Measurements from ENCODE around the gene SHISA9. TPM values are rescaled to one million over a fixed set of nuclear protein-coding genes. Genes with fewer than 3 reads are reported as not detected.

Gene SHISA9
- total RNA-seq, 1 donor from 2014 or later = not detected

DNA sequence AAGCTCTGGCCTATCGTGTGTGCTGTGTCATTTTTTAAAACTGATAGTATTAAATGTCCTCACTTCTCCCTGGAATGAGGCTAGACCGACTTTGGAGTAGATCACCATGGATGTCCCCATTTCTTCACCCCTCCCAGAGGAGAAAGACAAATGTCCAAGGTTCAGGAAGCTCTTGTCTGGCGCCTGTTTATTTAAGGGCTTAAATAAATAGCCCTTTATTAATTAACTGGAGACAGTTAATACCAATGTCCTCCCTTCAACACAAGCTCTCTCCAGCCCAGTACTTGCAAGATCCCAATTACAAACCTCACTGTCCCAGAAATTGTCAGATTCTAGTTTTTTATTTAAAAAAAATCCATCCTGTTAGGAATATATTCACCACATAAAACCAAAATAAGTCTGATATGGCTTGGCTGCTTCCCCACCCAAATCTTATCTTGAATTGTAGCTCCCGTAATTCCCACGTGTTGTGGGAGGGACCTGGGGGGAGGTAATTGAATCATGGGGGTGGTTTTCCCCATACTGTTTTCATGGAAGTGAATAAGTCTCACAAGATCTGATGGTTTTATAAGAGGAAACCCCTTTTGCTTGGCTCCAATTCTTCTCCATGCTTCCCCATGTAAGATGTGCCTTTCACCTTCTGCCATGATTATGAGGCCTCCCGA lies 344.4 kb downstream of the SHISA9 start:
- H3K27ac ChIP-seq = no peak overlapping the region
- no peaks in the 10 kb centered on the region for H3K4me1 ChIP-seq
- H3K36me3 ChIP-seq = no peaks in the 10 kb centered on the region
- H3K4me3 ChIP-seq = no peak overlapping the region
- intact Hi-C loops (cut with DNase I) = no loop called here
- H3K27me3 ChIP-seq = no peaks in the 10 kb centered on the region
- DNase-seq (no peak), ATAC-seq (no peak)
- TF ChIP-seq, protein P1, sequence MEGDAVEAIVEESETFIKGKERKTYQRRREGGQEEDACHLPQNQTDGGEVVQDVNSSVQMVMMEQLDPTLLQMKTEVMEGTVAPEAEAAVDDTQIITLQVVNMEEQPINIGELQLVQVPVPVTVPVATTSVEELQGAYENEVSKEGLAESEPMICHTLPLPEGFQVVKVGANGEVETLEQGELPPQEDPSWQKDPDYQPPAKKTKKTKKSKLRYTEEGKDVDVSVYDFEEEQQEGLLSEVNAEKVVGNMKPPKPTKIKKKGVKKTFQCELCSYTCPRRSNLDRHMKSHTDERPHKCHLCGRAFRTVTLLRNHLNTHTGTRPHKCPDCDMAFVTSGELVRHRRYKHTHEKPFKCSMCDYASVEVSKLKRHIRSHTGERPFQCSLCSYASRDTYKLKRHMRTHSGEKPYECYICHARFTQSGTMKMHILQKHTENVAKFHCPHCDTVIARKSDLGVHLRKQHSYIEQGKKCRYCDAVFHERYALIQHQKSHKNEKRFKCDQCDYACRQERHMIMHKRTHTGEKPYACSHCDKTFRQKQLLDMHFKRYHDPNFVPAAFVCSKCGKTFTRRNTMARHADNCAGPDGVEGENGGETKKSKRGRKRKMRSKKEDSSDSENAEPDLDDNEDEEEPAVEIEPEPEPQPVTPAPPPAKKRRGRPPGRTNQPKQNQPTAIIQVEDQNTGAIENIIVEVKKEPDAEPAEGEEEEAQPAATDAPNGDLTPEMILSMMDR (IDR thresholded peaks at IDR 0.05) = no peak
- no peaks in the 10 kb centered on the region for H3K9me3 ChIP-seq

DNA sequence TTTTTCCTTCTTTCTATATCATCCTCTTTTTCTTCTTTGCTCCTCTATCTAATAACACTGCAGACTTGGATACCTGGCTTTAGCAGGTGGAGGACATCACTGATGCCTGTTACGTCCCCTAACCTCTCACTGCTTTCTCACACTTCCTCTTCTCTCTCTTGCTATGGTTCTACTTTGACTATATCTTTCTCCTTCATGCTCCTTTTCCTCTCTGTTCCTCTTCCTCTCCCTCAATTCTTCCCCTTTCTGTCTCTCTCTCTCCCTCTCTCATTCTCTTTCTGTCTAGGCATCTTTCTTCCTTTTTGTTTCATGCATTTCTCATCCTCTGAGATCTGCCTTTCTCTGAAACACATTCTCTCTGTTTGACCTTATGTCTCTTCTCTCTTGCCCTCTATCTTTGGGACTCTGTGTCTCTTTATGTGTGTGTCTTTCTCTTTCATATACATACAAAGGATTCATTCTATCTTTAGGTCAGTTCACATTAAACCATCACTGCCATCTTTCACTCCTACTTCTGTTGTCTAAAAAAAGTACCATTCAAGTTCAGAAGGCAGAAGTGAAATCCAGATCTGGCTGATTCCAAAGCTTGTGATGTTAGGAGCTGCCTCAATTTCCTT lies 353.7 kb downstream of the SHISA9 start:
- Histone ChIP-seq H3K9me3 (no peaks in the 10 kb centered on the region), H3K27ac (no peak overlapping the region), H3K4me3 (no peak overlapping the region), H3K27me3 (no peaks in the 10 kb centered on the region), H3K4me1 (no peaks in the 10 kb centered on the region), H3K36me3 (no peaks in the 10 kb centered on the region)
- DNase-seq (no peak), ATAC-seq (no peak)
- TF ChIP-seq, protein P1 (IDR thresholded peaks at IDR 0.05) = no peak
- intact Hi-C loops (cut with DNase I) = no loop called here

- Histone ChIP-seq H3K4me3 (no peak overlapping the region), H3K9me3 (no peaks in the 10 kb centered on the region), H3K4me1 (no peaks in the 10 kb centered on the region), H3K36me3 (no peaks in the 10 kb centered on the region), H3K27ac (no peak overlapping the region), H3K27me3 (no peaks in the 10 kb centered on the region)
- ATAC-seq = no peak
- DNase-seq = no peak
- TF ChIP-seq, protein P1 (IDR thresholded peaks at IDR 0.05) = no peak
- intact Hi-C loops (cut with DNase I) = no loop called here
Observed at GRCh38 chr16:13262270-13263090, 361.1 kb downstream of the SHISA9 start.

- Histone ChIP-seq H3K36me3 (no peaks in the 10 kb centered on the region), H3K9me3 (no peaks in the 10 kb centered on the region), H3K27me3 (no peaks in the 10 kb centered on the region), H3K4me3 (no peak overlapping the region), H3K27ac (no peak overlapping the region), H3K4me1 (no peaks in the 10 kb centered on the region)
- TF ChIP-seq, protein P1 (IDR thresholded peaks at IDR 0.05) = no peak
- ATAC-seq = no peak
- intact Hi-C loops (cut with DNase I) = no loop called here
- no peak for DNase-seq
Observed at GRCh38 chr16:13264749-13265552, 363.6 kb downstream of the SHISA9 start.

GRCh38 chr16:13269359-13269758 lies 368.0 kb downstream of the SHISA9 start:
- no peaks in the 10 kb centered on the region for H3K36me3 ChIP-seq
- H3K9me3 ChIP-seq = no peaks in the 10 kb centered on the region
- no peaks in the 10 kb centered on the region for H3K4me1 ChIP-seq
- no peaks in the 10 kb centered on the region for H3K27me3 ChIP-seq
- TF ChIP-seq, protein P1 (IDR thresholded peaks at IDR 0.05) = no peak
- ATAC-seq (no peak), DNase-seq (no peak)
- H3K4me3 ChIP-seq = no peak overlapping the region
- no peak overlapping the region for H3K27ac ChIP-seq
- intact Hi-C loops (cut with DNase I) = no loop called here

Measured in upper lobe of right lung (tissue), 1 donor.